ENCODE measurements around the gene MX2. TPM values are rescaled to one million over a fixed set of nuclear protein-coding genes. Genes with fewer than 3 reads are reported as not detected.

The MX2 gene
- total and polyA plus RNA-seq, 2 donors (not counting 1 experiment from before 2014, with no cell fraction given), result 51.2 to 64.3 TPM

GRCh38 chr21:41410767-41411448 lies 49.1 kb downstream of the MX2 start:
- Histone ChIP-seq H3K27me3 (replicated peaks in 1 of 4; ENCODE audit: control extremely low read depth in 1 of 4, control insufficient read depth in 3 of 4, insufficient read depth in 4 of 4, low read length in 3 of 4) (no peaks in the 10 kb centered on the region), H3K9me3 (ENCODE audit: control extremely low read depth in 1 of 3, control insufficient read depth in 2 of 3, insufficient read depth in 1 of 3, low read length in 2 of 3) (peaks cover 0 to 10% (median 3%) of the 10 kb centered on the region in 3 donors), H3K4me3 (ENCODE audit: control extremely low read depth in 1 of 5, extremely low read depth in 1 of 5, insufficient read depth in 1 of 5, low read depth in 2 of 5, low read length in 4 of 5) (no peak overlapping the region), H3K79me2 (ENCODE audit: control insufficient read depth, insufficient read depth, low read length) (no peaks in the 10 kb centered on the region), H3K9ac (ENCODE audit: low read length) (no peak overlapping the region), H3K4me2 (replicated peaks; ENCODE audit: low read depth, low read length, poor library complexity, severe bottlenecking) (no peak overlapping the region), H3K4me1 (ENCODE audit: control insufficient read depth in 2 of 2, insufficient read depth in 2 of 2, low read length in 2 of 2) (peaks cover 0 to 7% of the 10 kb centered on the region in 2 donors), H4K20me1 (ENCODE audit: control insufficient read depth, insufficient read depth, low read length, poor library complexity, severe bottlenecking) (no peaks in the 10 kb centered on the region), H3K27ac (ENCODE audit: low read length in 2 of 2) (no peak overlapping the region), H3K36me3 (replicated peaks in 1 of 2; ENCODE audit: control extremely low read depth in 1 of 2, control insufficient read depth in 1 of 2, extremely low read depth in 1 of 2, insufficient read depth in 2 of 2, low read length in 1 of 2) (peaks cover 7 to 44% of the 10 kb centered on the region in 2 experiments), H2AFZ (ENCODE audit: insufficient read depth, low read depth, low read length, poor library complexity, severe bottlenecking) (no peak overlapping the region)
- ATAC-seq (ENCODE audit: low read depth) (no peak), DNase-seq (no peak)
- intact Hi-C loops (cut with micrococcal nuclease), result no loop called here
- Mint-ChIP-seq H3K4me1 (peaks cover 6% of the 10 kb centered on the region), H3K27me3 (no peaks in the 10 kb centered on the region), H3K9me3 (ENCODE audit: insufficient read depth) (peaks cover 5% of the 10 kb centered on the region), H3K27ac (no peak overlapping the region), H3K4me3 (no peak overlapping the region)
- POLR2A ChIA-PET, result no interaction called here
- TF ChIP-seq EZH2 (IDR thresholded peaks at IDR 0.05; ENCODE audit: borderline replicate concordance, insufficient read depth, low read depth, low read length, poor library complexity, severe bottlenecking) (no peak), CTCF (IDR thresholded peaks at IDR 0.05) (no peak)
- 92% methylated on average over 3 of the region's 5 CpGs for WGBS (ENCODE audit: insufficient coverage)
- CTCF ChIA-PET, result interaction anchor here (0.6 to 1.8 kb wide), 4 partner anchors 43 to 599 kb away, joined by 3 to 15 read pairs (median 3); partner anchors contain the start of genes MX2 and ZBTB21

GRCh38 chr21:41411449-41412089 lies 49.7 kb downstream of the MX2 start:
- 79% methylated on average over 2 of the region's 5 CpGs for WGBS (ENCODE audit: insufficient coverage)
- ChIA-PET CTCF (interaction anchor here (0.6 to 1.8 kb wide), 4 partner anchors 44 to 598 kb away, joined by 3 to 15 read pairs (median 3); partner anchors contain the start of genes MX2 and ZBTB21), POLR2A (no interaction called here)
- Histone ChIP-seq H3K36me3 (replicated peaks in 1 of 2; ENCODE audit: control extremely low read depth in 1 of 2, control insufficient read depth in 1 of 2, extremely low read depth in 1 of 2, insufficient read depth in 2 of 2, low read length in 1 of 2) (peaks cover 7 to 39% of the 10 kb centered on the region in 2 experiments), H3K27ac (ENCODE audit: low read length in 2 of 2) (no peak overlapping the region), H3K9ac (ENCODE audit: low read length) (no peak overlapping the region), H3K79me2 (ENCODE audit: control insufficient read depth, insufficient read depth, low read length) (no peaks in the 10 kb centered on the region), H3K27me3 (replicated peaks in 1 of 4; ENCODE audit: control extremely low read depth in 1 of 4, control insufficient read depth in 3 of 4, insufficient read depth in 4 of 4, low read length in 3 of 4) (no peaks in the 10 kb centered on the region), H2AFZ (ENCODE audit: insufficient read depth, low read depth, low read length, poor library complexity, severe bottlenecking) (no peak overlapping the region), H3K4me3 (ENCODE audit: control extremely low read depth in 1 of 5, extremely low read depth in 1 of 5, insufficient read depth in 1 of 5, low read depth in 2 of 5, low read length in 4 of 5) (no peak overlapping the region), H3K9me3 (ENCODE audit: control extremely low read depth in 1 of 3, control insufficient read depth in 2 of 3, insufficient read depth in 1 of 3, low read length in 2 of 3) (peaks cover 0 to 10% (median 3%) of the 10 kb centered on the region in 3 donors), H3K4me2 (replicated peaks; ENCODE audit: low read depth, low read length, poor library complexity, severe bottlenecking) (no peak overlapping the region), H3K4me1 (ENCODE audit: control insufficient read depth in 2 of 2, insufficient read depth in 2 of 2, low read length in 2 of 2) (peaks cover 0 to 7% of the 10 kb centered on the region in 2 donors), H4K20me1 (ENCODE audit: control insufficient read depth, insufficient read depth, low read length, poor library complexity, severe bottlenecking) (no peaks in the 10 kb centered on the region)
- ATAC-seq (ENCODE audit: low read depth), result peak; percentile 39
- no peak for DNase-seq
- intact Hi-C loops (cut with micrococcal nuclease), result no loop called here
- Mint-ChIP-seq H3K27ac (no peak overlapping the region), H3K4me1 (peaks cover 6% of the 10 kb centered on the region), H3K27me3 (no peaks in the 10 kb centered on the region), H3K4me3 (no peak overlapping the region), H3K9me3 (ENCODE audit: insufficient read depth) (peaks cover 5% of the 10 kb centered on the region)
- TF ChIP-seq EZH2 (IDR thresholded peaks at IDR 0.05; ENCODE audit: borderline replicate concordance, insufficient read depth, low read depth, low read length, poor library complexity, severe bottlenecking) (no peak), CTCF (IDR thresholded peaks at IDR 0.05) (no peak)

Measured in B cell (primary cell).